G401.6 (cell line): Measurements from ENCODE around the gene KCNK6.

Source experiments
- FAIRE-seq: peaks from 2 replicates; lab custom pipeline; 2012; peaks lifted over from hg19 to GRCh38; lab: Jason Lieb, UNC

KCNK6 gene

GRCh38 chr19:38319421-38320258, at the start of gene KCNK6:
Gene KCNK6 (plus strand): TSS chr19:38319845. CDS start chr19:38319951, 106 bp downstream.
- FAIRE-seq = no peak

- FAIRE-seq = no peak
These were observed 49.0 kb upstream of the KCNK6 start for GRCh38 chr19:38270587-38271167.

DNA sequence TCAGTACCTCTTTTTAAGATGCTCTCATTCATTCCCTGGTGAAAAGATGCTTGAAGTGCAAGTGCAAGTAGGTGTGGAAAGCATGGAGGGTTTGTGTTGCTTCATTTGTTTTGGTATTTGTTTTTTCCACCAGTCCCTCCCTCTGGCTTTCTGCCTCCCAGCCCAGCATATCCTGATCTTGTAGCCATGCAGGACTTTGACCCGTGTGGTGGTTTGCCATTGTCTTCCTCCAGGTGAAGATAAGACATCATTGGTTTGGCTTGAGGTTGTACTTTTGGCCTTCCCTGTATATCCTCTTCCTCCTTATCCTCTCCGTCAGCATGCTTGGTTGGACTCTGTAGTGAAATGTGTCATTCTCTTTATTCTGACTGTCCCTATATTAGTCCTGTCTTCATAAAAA, 46.1 kb upstream of the KCNK6 start:
- no peak for FAIRE-seq

- no peak for FAIRE-seq
These were observed 44.9 kb upstream of the KCNK6 start for GRCh38 chr19:38274739-38275138.

GRCh38 chr19:38276942-38277517, 42.6 kb upstream of the KCNK6 start:
- no peak for FAIRE-seq

DNA sequence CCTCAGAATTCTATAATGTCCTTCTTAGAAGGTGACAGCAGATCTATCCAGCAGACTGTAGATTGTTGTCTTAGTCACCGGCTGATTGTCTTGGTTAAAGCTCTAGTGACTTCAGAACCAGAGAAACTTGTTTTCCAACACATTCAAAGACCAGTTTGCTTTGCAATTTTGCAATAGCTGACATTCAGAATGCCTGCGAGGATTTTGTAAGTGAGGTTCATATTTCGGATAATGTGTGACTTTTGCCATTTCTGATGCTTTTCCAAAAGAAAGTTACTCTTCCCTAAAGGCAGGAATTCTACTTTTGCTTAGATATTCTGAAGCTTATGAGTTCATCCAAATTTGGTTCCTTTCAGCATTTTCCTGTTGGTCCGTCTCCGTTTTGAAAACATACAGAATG, 42.1 kb upstream of the KCNK6 start:
- no peak for FAIRE-seq

DNA sequence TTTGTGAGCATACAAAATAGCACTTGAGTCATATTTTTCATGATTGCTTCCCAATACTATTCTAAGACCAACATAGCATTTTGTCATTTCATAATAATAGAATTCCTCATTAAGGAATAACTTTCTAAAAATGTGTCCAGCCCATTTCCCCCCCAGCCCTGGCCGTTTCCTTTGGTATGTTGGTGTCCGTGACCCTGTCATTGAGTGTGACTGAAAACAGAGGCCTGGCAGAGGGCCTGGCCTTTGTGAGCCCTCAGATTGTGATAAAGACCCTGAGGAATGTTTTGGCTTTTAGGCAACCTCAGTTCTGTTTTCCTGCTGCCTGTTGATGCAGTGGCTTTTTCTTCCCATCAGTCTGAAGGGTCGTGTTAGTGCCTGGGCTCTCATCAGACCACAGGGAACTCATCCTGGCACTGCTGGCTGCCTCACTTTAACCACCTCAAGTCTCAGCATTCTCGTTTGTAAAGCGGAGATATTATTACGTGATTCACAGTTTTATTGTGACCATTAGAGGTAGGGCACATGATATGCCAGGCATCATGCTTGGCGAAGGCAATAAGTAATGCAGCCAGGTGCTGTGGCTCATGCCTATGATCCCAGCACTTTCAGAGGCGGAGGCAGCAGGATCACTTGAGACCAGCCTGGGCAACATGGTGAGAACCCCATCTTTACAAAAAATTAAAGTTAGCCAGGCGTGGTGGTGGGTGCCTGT, 41.5 kb upstream of the KCNK6 start:
- no peak for FAIRE-seq

- no peak for FAIRE-seq
These were observed 40.9 kb upstream of the KCNK6 start for GRCh38 chr19:38278751-38279150.

- FAIRE-seq = no peak
These were observed 39.4 kb upstream of the KCNK6 start for GRCh38 chr19:38280030-38280921.

- no peak for FAIRE-seq
These were observed 37.7 kb upstream of the KCNK6 start for GRCh38 chr19:38281811-38282566.

DNA sequence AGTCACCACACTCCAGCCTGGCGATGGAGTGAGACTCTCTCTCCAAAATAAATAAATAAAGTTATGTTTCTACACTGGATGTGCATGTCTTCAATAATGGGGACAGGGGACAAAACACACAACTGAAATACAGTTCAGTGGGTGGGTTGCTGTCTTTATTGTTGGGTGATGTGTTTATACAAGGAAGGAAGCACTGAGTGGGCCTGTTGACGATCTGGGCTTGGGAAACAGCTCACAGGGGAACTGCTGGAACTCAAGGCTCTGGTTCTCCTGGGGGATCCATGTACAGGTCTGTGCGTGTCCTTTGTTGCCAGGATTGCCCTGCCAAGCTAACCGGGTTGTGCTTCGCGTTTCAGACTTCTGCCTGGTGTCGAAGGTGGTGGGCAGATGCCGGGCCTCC, 36.4 kb upstream of the KCNK6 start:
- FAIRE-seq = no peak

- no peak for FAIRE-seq
These were observed 35.2 kb upstream of the KCNK6 start for GRCh38 chr19:38284422-38284821.

GRCh38 chr19:38285567-38285966, 34.1 kb upstream of the KCNK6 start:
- no peak for FAIRE-seq

- FAIRE-seq = no peak
These were observed 32.0 kb upstream of the KCNK6 start for GRCh38 chr19:38287604-38288003.

GRCh38 chr19:38288123-38288855, 31.4 kb upstream of the KCNK6 start:
- FAIRE-seq = no peak

DNA sequence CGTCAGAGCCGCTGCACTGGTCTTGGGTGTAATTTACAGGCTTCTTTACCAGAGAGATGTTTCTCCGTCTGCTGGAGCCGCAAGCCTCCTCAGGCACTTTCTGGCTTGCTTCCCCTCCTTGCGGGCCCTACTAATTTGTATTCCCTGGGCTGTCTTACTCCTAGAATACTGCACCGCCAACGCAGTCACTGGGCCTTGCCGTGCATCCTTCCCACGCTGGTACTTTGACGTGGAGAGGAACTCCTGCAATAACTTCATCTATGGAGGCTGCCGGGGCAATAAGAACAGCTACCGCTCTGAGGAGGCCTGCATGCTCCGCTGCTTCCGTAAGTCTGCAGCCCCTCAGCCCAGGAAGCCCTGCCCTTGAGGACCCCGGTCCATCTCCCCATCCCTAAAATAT, 29.7 kb upstream of the KCNK6 start:
- FAIRE-seq = no peak

DNA sequence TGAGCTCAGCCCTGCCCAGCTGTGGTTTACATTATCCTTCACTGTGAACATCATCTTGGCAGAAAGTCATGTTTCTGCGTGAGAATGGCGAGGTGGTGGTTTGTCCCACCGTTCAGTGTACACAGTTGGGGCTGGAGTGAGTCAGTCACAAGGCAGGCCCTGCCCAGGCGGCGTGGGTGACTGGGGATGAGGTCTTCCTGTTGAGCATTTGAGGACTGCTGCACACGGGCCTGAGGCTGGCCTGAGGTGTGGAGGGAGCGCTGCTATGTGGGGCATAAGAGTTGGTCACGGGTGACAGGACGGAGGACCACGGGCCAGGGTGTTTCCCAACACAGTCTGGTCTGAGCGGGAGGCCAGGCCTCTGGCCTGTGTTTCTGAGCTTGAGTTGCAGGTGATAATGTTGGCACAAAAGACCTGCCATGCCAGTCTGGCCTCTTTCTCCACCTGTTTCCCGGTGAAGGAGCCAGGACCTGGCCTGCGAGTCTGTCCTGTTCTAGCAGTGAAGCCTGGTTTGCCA, 29.0 kb upstream of the KCNK6 start:
- no peak for FAIRE-seq

DNA sequence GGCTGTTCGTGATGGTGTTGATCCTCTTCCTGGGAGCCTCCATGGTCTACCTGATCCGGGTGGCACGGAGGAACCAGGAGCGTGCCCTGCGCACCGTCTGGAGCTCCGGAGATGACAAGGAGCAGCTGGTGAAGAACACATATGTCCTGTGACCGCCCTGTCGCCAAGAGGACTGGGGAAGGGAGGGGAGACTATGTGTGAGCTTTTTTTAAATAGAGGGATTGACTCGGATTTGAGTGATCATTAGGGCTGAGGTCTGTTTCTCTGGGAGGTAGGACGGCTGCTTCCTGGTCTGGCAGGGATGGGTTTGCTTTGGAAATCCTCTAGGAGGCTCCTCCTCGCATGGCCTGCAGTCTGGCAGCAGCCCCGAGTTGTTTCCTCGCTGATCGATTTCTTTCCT, 27.8 kb upstream of the KCNK6 start:
- no peak for FAIRE-seq

GRCh38 chr19:38293281-38293680, 26.4 kb upstream of the KCNK6 start:
- FAIRE-seq = no peak

DNA sequence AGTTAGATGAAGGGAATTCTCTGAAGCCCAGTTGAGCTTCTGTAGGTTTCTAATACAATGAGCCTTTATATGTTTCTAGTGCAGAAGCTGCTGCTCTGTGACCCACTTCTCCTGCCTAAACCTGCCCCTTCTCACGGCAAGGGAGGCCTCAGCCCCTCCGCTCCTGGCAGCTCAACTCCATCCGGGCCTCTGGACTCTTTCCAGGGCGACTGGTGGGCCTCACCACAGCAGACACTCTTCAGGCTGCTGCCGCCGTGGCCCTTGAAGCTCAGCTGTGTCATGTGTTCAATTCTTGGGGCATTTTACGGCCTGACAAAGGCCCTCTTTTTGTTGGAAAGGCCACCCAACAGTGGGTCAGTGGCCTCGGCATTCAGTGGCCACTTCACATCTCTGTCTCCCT, 25.6 kb upstream of the KCNK6 start:
- no peak for FAIRE-seq
